Erythroblast (primary cell): ENCODE results near the gene VAV2.

ENCODE experiments used
- GATA1 ChIP-seq: IDR thresholded peaks from 2 replicates; pipeline ENCODE4 v1.6.1; 2011; ENCODE audit warnings: low read depth, mild to moderate bottlenecking, control low read depth, low read length, moderate library complexity
- POLR2A ChIP-seq: IDR thresholded peaks from 2 replicates; pipeline ENCODE4 v1.6.1; 2011; ENCODE audit warnings: mild to moderate bottlenecking, low read length

DNA sequence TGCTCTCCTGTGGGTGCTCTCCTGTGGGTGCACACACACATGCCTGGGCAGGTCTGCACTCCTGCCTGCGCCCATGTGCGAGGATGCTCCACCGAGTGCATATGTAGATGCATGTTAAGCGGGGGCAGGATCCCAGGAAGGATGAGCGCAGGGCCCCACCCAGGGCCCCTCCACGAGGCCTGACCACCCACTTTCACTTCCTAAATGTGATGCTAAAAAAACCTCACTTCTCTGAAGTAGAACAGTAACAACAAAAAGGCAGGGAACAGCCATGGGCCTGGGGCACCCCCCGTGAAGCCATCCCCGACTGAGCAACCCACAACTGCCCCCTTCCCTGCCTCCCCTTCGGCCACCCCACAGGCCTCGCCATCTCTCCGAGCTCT, 205.8 kb downstream of the VAV2 start:
- no peak for TF ChIP-seq POLR2A
- no peak for TF ChIP-seq GATA1
